ENCODE results near the gene AGPS. TPM values are rescaled to one million over a fixed set of nuclear protein-coding genes. Genes with fewer than 3 reads are reported as not detected.

AGPS gene
- total and polyA plus RNA-seq, 9 of the 15 experiments (the other 6 are each of a cell fraction or from before 2014, with no cell fraction given) = 15.5 to 211 (median 63.1) TPM

DNA sequence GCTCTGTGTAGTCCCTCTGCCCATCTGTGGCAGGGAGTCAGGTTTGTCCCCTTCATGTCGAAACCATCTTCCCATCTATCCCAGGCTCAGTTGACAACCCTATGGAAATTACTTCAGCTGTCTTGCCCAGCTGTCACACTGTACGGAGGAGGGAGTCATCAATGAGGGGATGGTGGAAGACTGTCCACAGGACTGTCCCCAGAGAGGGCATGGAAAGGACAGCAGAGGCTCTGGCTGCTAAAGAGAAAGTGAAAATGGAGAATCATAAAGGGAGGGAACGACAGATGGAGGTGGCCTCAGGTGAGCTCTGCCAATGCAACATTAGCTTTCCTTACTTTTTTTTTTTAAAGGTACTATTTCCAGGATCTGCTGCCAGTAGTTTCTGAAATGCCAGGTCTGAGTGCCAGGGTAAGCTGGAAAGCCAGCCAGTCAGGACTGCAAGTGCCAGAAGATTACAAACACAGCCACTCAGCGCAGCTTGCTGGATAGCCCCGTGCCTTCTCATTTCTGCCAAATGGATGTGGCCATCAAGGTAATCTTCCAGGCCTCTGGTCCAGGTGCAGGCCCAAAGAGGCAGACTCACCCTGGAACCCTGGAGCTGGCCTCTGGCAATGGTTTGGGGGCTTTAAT lies 192.8 kb downstream of the AGPS start:
- H3K9me1 ChIP-seq (ENCODE audit: control insufficient read depth, insufficient read depth, low read length) = no peaks in the 10 kb centered on the region
- BruUV-seq (replicated peaks) = no TSS peak
- H3K4me2 ChIP-seq (ENCODE audit: insufficient read depth, low read length) = no peak overlapping the region
- H3K36me3 ChIP-seq (ENCODE audit: control insufficient read depth, insufficient read depth, low read length) = no peaks in the 10 kb centered on the region
- no peaks in the 10 kb centered on the region for H3K79me2 ChIP-seq (ENCODE audit: control insufficient read depth, insufficient read depth, low read length)
- DNase-seq (ENCODE audit: extremely low read depth in 1 of 4, low spot score in 3 of 4) = no peak
- peaks cover 0 to 11% of the 10 kb centered on the region in 2 experiments; a peak in 2 of 5 replicates for H3K27me3 ChIP-seq (ENCODE audit: control insufficient read depth in 2 of 2, insufficient read depth in 2 of 2, low read length in 2 of 2)
- ATAC-seq = peak; percentile 37
- WGBS (ENCODE audit: insufficient coverage, low coverage, missing lambda C conversion rate) = 15% methylated on average over 5 of the region's 5 CpGs
- intact Hi-C loops (cut with micrococcal nuclease) (no loop called here), in situ Hi-C loops (cut with MboI) (no loop called here)
- H3K4me1 ChIP-seq (replicated peaks in 1 of 2; ENCODE audit: control insufficient read depth in 2 of 2, insufficient read depth in 2 of 2, low read length in 2 of 2) = no peaks in the 10 kb centered on the region
- H3K9me3 ChIP-seq (replicated peaks; ENCODE audit: control insufficient read depth, insufficient read depth, low read depth, low read length) = no peaks in the 10 kb centered on the region
- H3K9ac ChIP-seq (ENCODE audit: insufficient read depth in 1 of 2, low read depth in 2 of 2, low read length in 2 of 2) = no peak overlapping the region
- no peaks in the 10 kb centered on the region for H4K20me1 ChIP-seq (replicated peaks; ENCODE audit: control insufficient read depth, insufficient read depth, low read length)
- H3K4me3 ChIP-seq = no peak overlapping the region
- ChIA-PET CTCF (ENCODE audit: low intra/inter-chr PET ratio) (interaction anchor here (0.7 kb wide), 1 partner anchor 376 kb away, joined by 3 read pairs; no protein-coding TSS in a partner anchor), POLR2A (interaction anchor here (0.7 to 1.0 kb wide), 2 partner anchors 13 to 17 kb away, joined by 4 to 8 read pairs; no protein-coding TSS in a partner anchor)
- FAIRE-seq = no peak
- TF ChIP-seq, protein P1, sequence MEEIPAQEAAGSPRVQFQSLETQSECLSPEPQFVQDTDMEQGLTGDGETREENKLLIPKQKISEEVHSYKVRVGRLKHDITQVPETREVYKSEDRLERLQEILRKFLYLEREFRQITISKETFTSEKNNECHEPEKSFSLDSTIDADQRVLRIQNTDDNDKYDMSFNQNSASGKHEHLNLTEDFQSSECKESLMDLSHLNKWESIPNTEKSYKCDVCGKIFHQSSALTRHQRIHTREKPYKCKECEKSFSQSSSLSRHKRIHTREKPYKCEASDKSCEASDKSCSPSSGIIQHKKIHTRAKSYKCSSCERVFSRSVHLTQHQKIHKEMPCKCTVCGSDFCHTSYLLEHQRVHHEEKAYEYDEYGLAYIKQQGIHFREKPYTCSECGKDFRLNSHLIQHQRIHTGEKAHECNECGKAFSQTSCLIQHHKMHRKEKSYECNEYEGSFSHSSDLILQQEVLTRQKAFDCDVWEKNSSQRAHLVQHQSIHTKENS (CRISPR knock-in tag; IDR thresholded peaks at IDR 0.05) = no peak
- TF ChIP-seq, protein P2, sequence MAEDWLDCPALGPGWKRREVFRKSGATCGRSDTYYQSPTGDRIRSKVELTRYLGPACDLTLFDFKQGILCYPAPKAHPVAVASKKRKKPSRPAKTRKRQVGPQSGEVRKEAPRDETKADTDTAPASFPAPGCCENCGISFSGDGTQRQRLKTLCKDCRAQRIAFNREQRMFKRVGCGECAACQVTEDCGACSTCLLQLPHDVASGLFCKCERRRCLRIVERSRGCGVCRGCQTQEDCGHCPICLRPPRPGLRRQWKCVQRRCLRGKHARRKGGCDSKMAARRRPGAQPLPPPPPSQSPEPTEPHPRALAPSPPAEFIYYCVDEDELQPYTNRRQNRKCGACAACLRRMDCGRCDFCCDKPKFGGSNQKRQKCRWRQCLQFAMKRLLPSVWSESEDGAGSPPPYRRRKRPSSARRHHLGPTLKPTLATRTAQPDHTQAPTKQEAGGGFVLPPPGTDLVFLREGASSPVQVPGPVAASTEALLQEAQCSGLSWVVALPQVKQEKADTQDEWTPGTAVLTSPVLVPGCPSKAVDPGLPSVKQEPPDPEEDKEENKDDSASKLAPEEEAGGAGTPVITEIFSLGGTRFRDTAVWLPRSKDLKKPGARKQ (CRISPR knock-in tag; IDR thresholded peaks at IDR 0.05) = no peak
- TF ChIP-seq SPI1 (IDR thresholded peaks at IDR 0.05; ENCODE audit: borderline replicate concordance, low read depth, low read length) = no peak
- TF ChIP-seq U2AF1 (optimal IDR thresholded peaks at IDR 0.05; ENCODE audit: low read depth, low read length) = no peak
- no peak for TF ChIP-seq NRF1 (conservative IDR thresholded peaks at IDR 0.05 in 1 of 2, IDR thresholded peaks at IDR 0.05 in 1 of 2)
- TF ChIP-seq ZNF79 (CRISPR knock-in tag; IDR thresholded peaks at IDR 0.05; ENCODE audit: low read depth) = no peak
- no peak for TF ChIP-seq PHB (CRISPR knock-in tag; IDR thresholded peaks at IDR 0.05)
- H3K27ac ChIP-seq (ENCODE audit: extremely low read depth, low read depth, low read length) = no peak overlapping the region
- no peak overlapping the region; the same call in 1 of the 2 replicates for H2AFZ ChIP-seq (ENCODE audit: low read depth, low read length)
